ENCODE data around the gene AXIN1. TPM values are rescaled to one million over a fixed set of nuclear protein-coding genes. Genes with fewer than 3 reads are reported as not detected.

Gene AXIN1
- total RNA-seq, 1 experiment from 2014 or later: 50.3 TPM

- CTCF ChIA-PET: interaction anchor here (0.9 kb wide), 1 partner anchor 12 kb away, joined by 3 read pairs; no protein-coding TSS in a partner anchor
- H3K4me1 Mint-ChIP-seq: peaks cover 11% of the 10 kb centered on the region
- H3K4me3 Mint-ChIP-seq: no peak overlapping the region
- POLR2A ChIA-PET: no interaction called here
- no peak for TF ChIP-seq RORB (CRISPR knock-in tag; IDR thresholded peaks at IDR 0.05)
- TF ChIP-seq GRHL2 (CRISPR knock-in tag; IDR thresholded peaks at IDR 0.05; ENCODE audit: insufficient replicate concordance, severe bottlenecking): no peak
- H3K27ac Mint-ChIP-seq: peak overlapping the region; percentile 72
- H3K9me3 Mint-ChIP-seq: peaks cover 4% of the 10 kb centered on the region; the same call in 1 of the 2 replicates
- no peak for ATAC-seq
- H3K36me3 Mint-ChIP-seq: peaks cover 35% of the 10 kb centered on the region
- no peak for DNase-seq (ENCODE audit: low spot score)
- H3K27me3 Mint-ChIP-seq (ENCODE audit: low read depth): no peaks in the 10 kb centered on the region
These were observed 12.0 kb downstream of the AXIN1 start for GRCh38 chr16:340370-341091.

GRCh38 chr16:339680-340079 lies 12.8 kb downstream of the AXIN1 start:
- CTCF ChIA-PET: no interaction called here
- Mint-ChIP-seq H3K4me1 (peaks cover 11% of the 10 kb centered on the region), H3K27ac (peak overlapping the region; percentile 72; the same call in 1 of the 2 replicates), H3K4me3 (no peak overlapping the region), H3K9me3 (peaks cover 5% of the 10 kb centered on the region), H3K27me3 (ENCODE audit: low read depth) (no peaks in the 10 kb centered on the region), H3K36me3 (peaks cover 26% of the 10 kb centered on the region)
- TF ChIP-seq MXD4 (CRISPR knock-in tag; IDR thresholded peaks at IDR 0.05; ENCODE audit: borderline replicate concordance) (no peak), HMGXB4 (CRISPR knock-in tag; IDR thresholded peaks at IDR 0.05) (no peak), ZNF317 (CRISPR knock-in tag; IDR thresholded peaks at IDR 0.05; ENCODE audit: borderline replicate concordance, low read depth) (no peak), NFATC4 (CRISPR knock-in tag; IDR thresholded peaks at IDR 0.05) (no peak), ATF2 (CRISPR knock-in tag; IDR thresholded peaks at IDR 0.05; ENCODE audit: borderline replicate concordance, low read depth) (no peak), MYBL2 (CRISPR knock-in tag; IDR thresholded peaks at IDR 0.05) (no peak), CDX4 (CRISPR knock-in tag; IDR thresholded peaks at IDR 0.05; ENCODE audit: borderline replicate concordance) (no peak), OVOL2 (CRISPR knock-in tag; IDR thresholded peaks at IDR 0.05; ENCODE audit: borderline replicate concordance) (no peak), NFYB (CRISPR knock-in tag; conservative IDR thresholded peaks at IDR 0.05; ENCODE audit: low read depth) (no peak), SOX15 (CRISPR knock-in tag; IDR thresholded peaks at IDR 0.05) (no peak), ZNF425 (CRISPR knock-in tag; conservative IDR thresholded peaks at IDR 0.05) (no peak), KAT7 (CRISPR knock-in tag; IDR thresholded peaks at IDR 0.05; ENCODE audit: borderline replicate concordance) (no peak), ZNF219 (CRISPR knock-in tag; IDR thresholded peaks at IDR 0.05; ENCODE audit: borderline replicate concordance) (no peak), ZNF263 (CRISPR knock-in tag; IDR thresholded peaks at IDR 0.05; ENCODE audit: low read depth) (no peak), TEAD4 (CRISPR knock-in tag; IDR thresholded peaks at IDR 0.05) (no peak), EMX1 (CRISPR knock-in tag; IDR thresholded peaks at IDR 0.05) (no peak), ERG (CRISPR knock-in tag; IDR thresholded peaks at IDR 0.05) (no peak), IRF2 (CRISPR knock-in tag; IDR thresholded peaks at IDR 0.05; ENCODE audit: borderline replicate concordance, low read depth) (no peak), JAZF1 (CRISPR knock-in tag; IDR thresholded peaks at IDR 0.05) (no peak)
- ATAC-seq (no peak), DNase-seq (ENCODE audit: low spot score) (no peak)
- POLR2A ChIA-PET: no interaction called here

Measured in WTC11 (cell line).